Erythroblast (primary cell): ENCODE data around the gene DPH2.

Experiments used
- GATA1 ChIP-seq: IDR thresholded peaks from 2 replicates; pipeline ENCODE4 v1.6.1; 2011; ENCODE audit warnings: low read depth, mild to moderate bottlenecking, control low read depth, low read length, moderate library complexity
- POLR2A ChIP-seq: IDR thresholded peaks from 2 replicates; pipeline ENCODE4 v1.6.1; 2011; ENCODE audit warnings: mild to moderate bottlenecking, low read length

DNA sequence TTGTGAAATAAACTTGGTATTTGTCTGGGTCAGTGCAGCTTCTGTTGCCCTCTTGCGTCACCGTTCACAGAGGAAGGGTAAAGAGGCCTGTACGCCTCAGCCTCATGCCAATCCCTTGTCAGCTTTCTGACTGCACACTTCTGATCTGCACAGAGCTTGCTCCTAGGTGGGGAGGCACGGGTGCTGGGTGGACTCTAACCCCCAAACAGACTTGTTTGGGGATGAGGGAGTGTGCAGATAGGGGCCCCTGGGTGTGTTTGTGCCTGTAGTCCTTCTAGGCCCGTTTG, 8.4 kb downstream of the DPH2 start:
- TF ChIP-seq POLR2A (no peak), GATA1 (no peak)
